KMS-11 (cell line): ENCODE measurements around the gene SNTG2.

Source experiments
- H2AFZ ChIP-seq: fragments of 200-600 bp; sonication (generic); 2 replicates; pipeline ENCODE4 v1.6.1; 2016; ENCODE audit warnings: antibody characterized with exemption, mixed run types, low read depth
- H3K27ac ChIP-seq: fragments of 200-600 bp; sonication (generic); 2 replicates; pipeline ENCODE4 v1.6.1; 2016; ENCODE audit warnings: mild to moderate bottlenecking, mixed run types
- H3K27me3 ChIP-seq: fragments of 200-600 bp; sonication (generic); 2 replicates; pipeline ENCODE4 v1.6.1; 2017; ENCODE audit warnings: mild to moderate bottlenecking, low read depth, mixed run types, moderate library complexity; ENCODE audit not compliant: insufficient read depth
- H3K36me3 ChIP-seq: fragments of 200-600 bp; sonication (generic); 2 replicates; pipeline ENCODE4 v1.6.1; 2017; ENCODE audit warnings: mild to moderate bottlenecking, mixed run types; ENCODE audit not compliant: insufficient read depth
- H3K4me1 ChIP-seq: fragments of 200-600 bp; sonication (generic); 2 replicates; pipeline ENCODE4 v1.6.1; 2016; ENCODE audit warnings: mild to moderate bottlenecking, low read depth, mixed run types; ENCODE audit not compliant: poor library complexity, severe bottlenecking
- H3K4me2 ChIP-seq: fragments of 200-600 bp; sonication (generic); 2 replicates; pipeline ENCODE4 v1.7.0; 2016; ENCODE audit warnings: mild to moderate bottlenecking, mixed run types
- H3K4me3 ChIP-seq: fragments of 200-600 bp; sonication (generic); IDR thresholded peaks from 2 replicates; pipeline ENCODE4 v1.6.1; 2017; ENCODE audit warnings: low read depth, low read length, mixed read lengths; ENCODE audit not compliant: insufficient read depth
- H3K79me2 ChIP-seq: fragments of 200-600 bp; sonication (generic); 2 replicates; pipeline ENCODE4 v1.6.1; 2016; ENCODE audit warnings: low read depth, mixed run types; ENCODE audit not compliant: insufficient read depth
- H3K9ac ChIP-seq: fragments of 200-600 bp; sonication (generic); 2 replicates; pipeline ENCODE4 v1.6.1; 2016; ENCODE audit warnings: mild to moderate bottlenecking, mixed run types
- H4K20me1 ChIP-seq: fragments of 200-600 bp; sonication (generic); 2 replicates; pipeline ENCODE4 v1.6.1; 2016; ENCODE audit warnings: mild to moderate bottlenecking, mixed run types; ENCODE audit not compliant: insufficient read depth
- TF ChIP-seq, protein P1 (sequence below): fragments of 200-600 bp; sonication (generic); conservative IDR thresholded peaks from 2 replicates; pipeline ENCODE4 v1.6.1; 2017; ENCODE audit warnings: low read depth, mild to moderate bottlenecking, antibody characterized with exemption, low read length, moderate library complexity, mixed read lengths

SNTG2 gene

DNA sequence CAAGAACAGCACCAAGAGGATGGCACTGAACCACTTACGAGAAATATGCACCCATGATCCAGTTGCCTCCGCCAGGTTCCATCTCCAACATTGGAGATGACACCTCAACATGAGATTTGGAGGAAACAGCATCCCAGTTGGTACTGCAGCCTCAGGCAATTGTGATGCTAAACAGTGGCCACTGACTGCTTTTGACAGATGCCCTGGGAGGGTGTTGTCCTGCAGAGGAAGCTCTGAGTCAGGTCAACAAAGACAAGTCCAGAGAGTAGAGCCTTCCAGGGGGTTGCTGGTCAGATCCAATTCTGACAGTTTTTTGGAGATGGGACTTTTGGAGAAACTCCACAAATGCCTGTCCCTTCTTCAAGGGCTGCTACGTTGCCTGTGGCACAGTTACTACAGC is 82.4 kb downstream of the SNTG2 start:
- TF ChIP-seq, protein P1, sequence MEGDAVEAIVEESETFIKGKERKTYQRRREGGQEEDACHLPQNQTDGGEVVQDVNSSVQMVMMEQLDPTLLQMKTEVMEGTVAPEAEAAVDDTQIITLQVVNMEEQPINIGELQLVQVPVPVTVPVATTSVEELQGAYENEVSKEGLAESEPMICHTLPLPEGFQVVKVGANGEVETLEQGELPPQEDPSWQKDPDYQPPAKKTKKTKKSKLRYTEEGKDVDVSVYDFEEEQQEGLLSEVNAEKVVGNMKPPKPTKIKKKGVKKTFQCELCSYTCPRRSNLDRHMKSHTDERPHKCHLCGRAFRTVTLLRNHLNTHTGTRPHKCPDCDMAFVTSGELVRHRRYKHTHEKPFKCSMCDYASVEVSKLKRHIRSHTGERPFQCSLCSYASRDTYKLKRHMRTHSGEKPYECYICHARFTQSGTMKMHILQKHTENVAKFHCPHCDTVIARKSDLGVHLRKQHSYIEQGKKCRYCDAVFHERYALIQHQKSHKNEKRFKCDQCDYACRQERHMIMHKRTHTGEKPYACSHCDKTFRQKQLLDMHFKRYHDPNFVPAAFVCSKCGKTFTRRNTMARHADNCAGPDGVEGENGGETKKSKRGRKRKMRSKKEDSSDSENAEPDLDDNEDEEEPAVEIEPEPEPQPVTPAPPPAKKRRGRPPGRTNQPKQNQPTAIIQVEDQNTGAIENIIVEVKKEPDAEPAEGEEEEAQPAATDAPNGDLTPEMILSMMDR, result no peak
- H3K79me2 ChIP-seq, result no peaks in the 10 kb centered on the region

DNA sequence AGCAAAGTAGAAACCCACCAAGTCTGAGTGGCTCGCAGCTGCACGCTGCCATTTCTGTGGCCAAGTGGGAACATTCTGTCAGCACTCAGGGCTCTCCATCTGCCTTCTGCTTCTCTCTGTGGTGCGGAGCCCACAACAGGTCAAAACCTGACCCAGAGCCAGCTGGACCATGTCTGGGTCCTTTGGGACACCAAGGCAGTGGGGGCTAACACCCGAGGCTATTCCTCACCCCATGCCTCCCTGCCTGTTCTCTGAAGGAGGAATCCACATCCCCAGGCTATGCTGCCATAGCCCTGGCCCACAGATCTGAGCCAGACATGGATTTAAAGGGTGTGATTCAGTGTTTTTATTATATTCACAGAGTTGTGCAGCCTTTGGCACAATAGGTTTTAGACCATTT is 86.4 kb downstream of the SNTG2 start:
- Histone ChIP-seq H3K27ac (no peak overlapping the region), H3K36me3 (no peaks in the 10 kb centered on the region), H3K27me3 (no peaks in the 10 kb centered on the region), H2AFZ (no peak overlapping the region), H3K4me3 (no peak overlapping the region), H3K9ac (no peak overlapping the region), H3K4me1 (no peaks in the 10 kb centered on the region), H4K20me1 (no peaks in the 10 kb centered on the region), H3K4me2 (no peak overlapping the region), H3K79me2 (no peaks in the 10 kb centered on the region)
- TF ChIP-seq, protein P1, result no peak

More for the DNA sequence above, 82.4 kb downstream of the SNTG2 start:
- Histone ChIP-seq H3K4me1 (no peaks in the 10 kb centered on the region), H3K27me3 (no peaks in the 10 kb centered on the region), H3K27ac (no peak overlapping the region), H2AFZ (no peak overlapping the region), H3K4me2 (no peak overlapping the region), H3K4me3 (no peak overlapping the region), H4K20me1 (no peaks in the 10 kb centered on the region), H3K36me3 (no peaks in the 10 kb centered on the region), H3K9ac (no peak overlapping the region)

DNA sequence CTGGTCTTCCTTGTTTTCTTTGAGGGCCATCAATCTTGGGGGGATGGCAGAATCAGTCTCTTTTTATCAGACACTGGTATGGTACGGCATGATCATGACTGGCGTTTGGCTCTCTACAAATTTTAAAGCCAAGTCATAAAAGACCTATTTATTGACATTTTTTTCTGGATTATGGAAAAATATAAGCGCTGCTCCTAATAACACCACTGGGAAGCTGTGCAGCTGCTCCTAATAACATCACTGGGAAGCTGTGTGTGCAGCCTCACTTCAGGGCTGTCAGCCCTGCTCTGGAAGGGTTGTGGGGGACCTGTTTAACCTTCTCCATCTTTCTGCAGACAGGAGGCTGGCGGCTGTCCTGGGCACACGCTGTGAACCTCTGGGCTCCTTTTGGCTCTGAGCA is 88.9 kb downstream of the SNTG2 start:
- H2AFZ ChIP-seq, result no peak overlapping the region

DNA sequence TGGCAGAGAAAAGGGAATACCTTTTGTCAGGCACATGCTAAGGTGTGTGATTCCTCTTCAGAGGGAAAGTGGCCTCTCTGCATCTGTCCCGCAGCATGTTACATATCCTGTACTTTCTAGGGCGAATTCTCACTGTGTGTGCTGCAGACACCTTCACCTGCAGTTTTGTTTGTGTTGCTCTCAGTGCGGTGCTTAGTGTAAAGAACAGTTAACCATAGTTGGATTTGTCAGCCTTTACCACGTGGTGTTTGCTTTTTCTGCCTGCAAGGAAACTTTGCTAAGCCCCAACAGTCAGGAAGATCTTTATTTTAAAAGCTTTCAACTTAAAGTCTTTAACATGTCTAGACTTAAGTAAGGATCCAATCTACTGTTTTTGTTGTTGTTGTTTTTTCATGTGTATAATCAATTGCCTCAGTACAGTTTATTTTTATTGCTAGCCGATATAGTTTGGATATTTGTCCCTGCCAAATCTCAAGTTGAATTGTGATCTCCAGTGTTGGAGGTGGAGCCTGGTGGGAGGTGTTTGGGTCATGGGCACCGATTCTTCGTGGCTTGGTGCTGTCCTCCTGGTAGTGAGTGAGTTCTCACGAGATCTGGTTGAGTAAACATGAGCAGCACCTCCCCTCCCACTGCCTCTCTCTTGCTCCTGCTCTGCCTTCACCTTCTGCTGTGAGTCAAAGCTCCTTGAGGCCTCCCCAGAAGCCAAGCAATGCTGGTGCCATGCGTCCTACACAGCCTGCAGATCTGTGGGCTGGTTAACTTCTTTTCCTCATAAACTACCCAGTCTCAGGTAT is 90.6 kb downstream of the SNTG2 start:
- TF ChIP-seq, protein P1, result no peak
- H3K4me2 ChIP-seq, result no peak overlapping the region

More for the DNA sequence above, 88.9 kb downstream of the SNTG2 start:
- H3K4me2 ChIP-seq, result no peak overlapping the region
- H3K4me1 ChIP-seq, result peaks cover under 1% of the 10 kb centered on the region
- no peaks in the 10 kb centered on the region for H3K36me3 ChIP-seq
- no peaks in the 10 kb centered on the region for H3K79me2 ChIP-seq
- TF ChIP-seq, protein P1, result no peak
- no peaks in the 10 kb centered on the region for H3K27me3 ChIP-seq
- H3K9ac ChIP-seq, result no peak overlapping the region
- H3K27ac ChIP-seq, result no peak overlapping the region
- H4K20me1 ChIP-seq, result no peaks in the 10 kb centered on the region
- no peak overlapping the region for H3K4me3 ChIP-seq

More for the DNA sequence above, 90.6 kb downstream of the SNTG2 start:
- Histone ChIP-seq H4K20me1 (no peaks in the 10 kb centered on the region), H3K27me3 (no peaks in the 10 kb centered on the region), H2AFZ (no peak overlapping the region), H3K27ac (no peak overlapping the region), H3K36me3 (no peaks in the 10 kb centered on the region), H3K4me3 (no peak overlapping the region), H3K9ac (no peak overlapping the region), H3K79me2 (no peaks in the 10 kb centered on the region), H3K4me1 (peaks cover 17% of the 10 kb centered on the region)
